RWPE2 (cell line): Measurements from ENCODE around the gene BLOC1S4.

Experiments
- ATAC-seq: fragments of 200-7000 bp; cut with Tn5 transposase; 3 replicates; pipeline ENCODE4 v1.9.1; 2021; ENCODE audit warnings: low read depth
- DNase-seq: peaks from one replicate; pipeline ENCODE4 v3.0.0-alpha.2; 2020; ENCODE audit warnings: low spot score
- H3K27ac ChIP-seq: fragments of 450-650 bp; 2 replicates; pipeline ENCODE4 v1.5.1; 2017; ENCODE audit warnings: mild to moderate bottlenecking; ENCODE audit not compliant: poor library complexity, severe bottlenecking
- H3K27me3 ChIP-seq: fragments of 250-450 bp; sonication (Bioruptor Pico); 2 replicates; pipeline ENCODE4 v1.5.1; 2021; ENCODE audit warnings: mild to moderate bottlenecking, moderate library complexity; ENCODE audit not compliant: insufficient read depth, poor library complexity, severe bottlenecking
- H3K36me3 ChIP-seq: fragments of 250-450 bp; sonication (Bioruptor Pico); 2 replicates; pipeline ENCODE4 v1.5.1; 2020; ENCODE audit warnings: low read depth, mild to moderate bottlenecking, moderate library complexity
- H3K4me1 ChIP-seq: fragments of 250-450 bp; sonication (Bioruptor Pico); 2 replicates; pipeline ENCODE4 v1.5.1; 2021; ENCODE audit warnings: mild to moderate bottlenecking, moderate library complexity; ENCODE audit not compliant: insufficient read depth, poor library complexity, severe bottlenecking
- H3K4me3 ChIP-seq: fragments of 250-450 bp; sonication (Bioruptor Pico); 2 replicates; pipeline ENCODE4 v1.5.1; 2021; ENCODE audit warnings: mild to moderate bottlenecking, moderate library complexity; ENCODE audit not compliant: severe bottlenecking
- H3K9me3 ChIP-seq: fragments of 250-450 bp; sonication (Bioruptor Pico); 2 replicates; pipeline ENCODE4 v1.5.1; 2021; ENCODE audit warnings: mild to moderate bottlenecking, moderate library complexity; ENCODE audit not compliant: severe bottlenecking
- CTCF ChIP-seq: fragments of 450-650 bp; IDR thresholded peaks from one replicate; pipeline ENCODE4 v1.5.1; 2017; ENCODE audit warnings: mild to moderate bottlenecking, moderate library complexity; ENCODE audit not compliant: poor library complexity, severe bottlenecking

Gene BLOC1S4

GRCh38 chr4:6760865-6761264, 44.9 kb downstream of the BLOC1S4 start:
- no peak for ATAC-seq
- no peak overlapping the region for H3K4me3 ChIP-seq
- H3K9me3 ChIP-seq = no peaks in the 10 kb centered on the region
- no peak overlapping the region for H3K27ac ChIP-seq
- TF ChIP-seq CTCF = no peak
- no peaks in the 10 kb centered on the region for H3K27me3 ChIP-seq
- no peak for DNase-seq
- H3K4me1 ChIP-seq = peaks cover 17% of the 10 kb centered on the region
- H3K36me3 ChIP-seq = no peaks in the 10 kb centered on the region

DNA sequence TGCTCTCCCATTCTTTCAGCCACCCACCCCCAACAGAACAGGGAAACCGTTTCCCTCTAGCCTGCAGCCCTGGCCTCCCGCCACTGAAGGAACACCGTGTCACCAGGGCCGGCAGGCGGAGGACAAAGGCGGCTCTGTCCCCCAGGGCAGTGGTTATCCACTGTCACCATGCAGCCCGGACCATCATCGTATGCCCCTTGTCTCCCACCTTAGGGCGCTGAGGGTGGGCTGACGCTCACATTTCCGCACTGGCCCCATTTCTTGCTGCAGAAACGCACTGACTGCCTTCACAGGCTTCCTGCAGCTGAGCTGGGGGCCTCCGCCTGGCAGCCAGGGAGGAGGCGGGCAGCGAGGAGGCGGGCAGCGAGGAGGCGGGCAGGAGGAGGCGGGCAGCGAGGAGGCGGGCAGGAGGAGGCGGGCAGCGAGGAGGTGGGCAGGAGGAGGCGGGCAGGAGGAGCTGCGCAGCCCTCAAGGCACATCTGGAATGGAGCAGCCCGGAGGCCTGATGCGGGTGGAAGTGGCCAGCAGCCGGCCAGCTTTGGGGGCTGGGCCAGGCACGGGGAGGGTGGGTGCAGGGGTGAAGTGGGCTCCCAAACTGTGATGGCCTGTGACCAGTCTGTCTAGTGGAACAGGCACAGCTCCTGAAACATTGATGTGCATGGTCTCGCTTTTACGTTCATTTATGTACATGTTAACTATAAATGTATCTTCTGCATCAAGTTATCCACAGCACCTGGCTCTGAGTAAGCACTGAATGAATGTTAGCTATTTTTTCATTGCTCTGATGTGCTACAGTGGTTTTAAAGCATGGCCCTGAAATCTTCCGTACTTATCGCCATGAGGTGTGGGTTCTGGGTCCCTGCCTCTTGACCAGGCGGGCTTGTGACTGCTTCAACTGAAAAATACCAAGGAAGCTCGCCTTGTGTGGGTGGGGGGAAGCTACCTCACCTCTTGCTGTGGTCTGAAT, 46.0 kb downstream of the BLOC1S4 start:
- DNase-seq (peak; percentile 54), ATAC-seq (no peak)
- Histone ChIP-seq H3K4me3 (no peak overlapping the region), H3K4me1 (peaks cover 17% of the 10 kb centered on the region), H3K27ac (no peak overlapping the region), H3K9me3 (no peaks in the 10 kb centered on the region), H3K36me3 (no peaks in the 10 kb centered on the region), H3K27me3 (no peaks in the 10 kb centered on the region)
- no peak for TF ChIP-seq CTCF

GRCh38 chr4:6763330-6763851, 47.4 kb downstream of the BLOC1S4 start:
- H3K4me1 ChIP-seq = peaks cover 20% of the 10 kb centered on the region
- peak overlapping the region; percentile 45 for H3K27ac ChIP-seq
- ATAC-seq (peak; percentile 92), DNase-seq (peak; percentile 91)
- no peaks in the 10 kb centered on the region for H3K36me3 ChIP-seq
- TF ChIP-seq CTCF = peak; percentile 72
- H3K27me3 ChIP-seq = no peaks in the 10 kb centered on the region
- H3K4me3 ChIP-seq = no peak overlapping the region
- H3K9me3 ChIP-seq = no peaks in the 10 kb centered on the region

DNA sequence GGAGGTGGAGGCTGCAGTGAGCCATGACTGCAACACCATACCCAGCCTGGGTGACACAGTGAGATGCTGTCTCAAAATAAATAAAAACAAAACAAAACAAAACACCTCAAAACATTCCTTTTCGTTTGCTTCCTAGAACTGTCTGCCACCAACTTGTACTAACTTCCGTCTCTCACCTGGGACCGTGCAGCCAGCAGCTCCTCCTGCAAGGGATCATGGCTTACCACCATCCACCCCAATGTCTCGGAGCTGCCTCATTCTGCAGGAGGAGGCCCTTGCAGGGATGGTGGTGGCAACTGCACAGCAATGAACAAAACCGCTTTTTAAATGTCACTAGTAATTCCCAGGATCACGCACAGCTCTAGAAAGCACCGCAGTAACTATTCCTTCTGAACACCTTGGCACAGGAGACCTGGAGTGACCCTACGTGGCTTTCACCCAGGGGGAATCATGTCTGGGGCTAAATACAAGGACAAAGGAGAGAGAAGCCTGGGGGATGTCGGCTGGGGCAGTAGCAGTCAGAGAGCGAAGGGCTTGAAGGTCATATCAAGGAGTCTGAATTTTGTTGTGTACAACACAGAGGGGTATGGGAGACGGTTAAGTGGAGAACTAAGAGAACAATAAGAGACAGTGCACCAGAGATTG, 49.1 kb downstream of the BLOC1S4 start:
- DNase-seq (no peak), ATAC-seq (no peak)
- no peak overlapping the region for H3K4me3 ChIP-seq
- H3K9me3 ChIP-seq = no peaks in the 10 kb centered on the region
- peaks cover 13% of the 10 kb centered on the region for H3K4me1 ChIP-seq
- H3K27me3 ChIP-seq = no peaks in the 10 kb centered on the region
- H3K36me3 ChIP-seq = no peaks in the 10 kb centered on the region
- no peak overlapping the region for H3K27ac ChIP-seq
- TF ChIP-seq CTCF = no peak
